Eye (tissue), 1 donor: ENCODE results near the gene DGKB.
A peak's percentile ranks its signal among the peaks of the same experiment; 100 is the strongest.

Experiments
- DNase-seq: peaks from one replicate; pipeline ENCODE4 v3.0.0-alpha.2; 2015

DGKB gene

GRCh38 chr7:14902589-14903067 lies at the start of gene DGKB:
DGKB (minus strand) TSS chr7:14902751.
- peak; percentile 74 for DNase-seq

DNA sequence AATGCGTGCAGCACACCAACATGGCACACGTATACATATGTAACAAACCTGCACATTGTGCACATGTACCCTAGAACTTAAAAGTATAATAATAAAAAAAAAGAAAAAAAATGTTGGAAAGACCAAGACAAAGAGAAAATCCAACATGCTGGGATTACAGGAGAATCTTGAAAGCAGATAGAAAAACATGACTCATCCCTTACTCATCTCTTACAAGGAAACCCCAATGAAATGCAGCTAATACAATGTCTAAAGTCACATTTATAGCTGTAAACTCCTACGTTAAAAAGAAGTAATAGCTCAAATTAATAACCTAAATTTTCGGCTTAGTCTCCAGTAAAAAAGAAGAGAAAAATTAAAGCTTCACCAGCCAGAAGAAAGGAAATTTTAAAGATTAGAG lies 47.5 kb upstream of the DGKB start:
- no peak for DNase-seq

- DNase-seq = no peak
These were observed 35.6 kb upstream of the DGKB start for GRCh38 chr7:14938181-14938580.

GRCh38 chr7:14937581-14937980 lies 35.0 kb upstream of the DGKB start:
- no peak for DNase-seq

DNA sequence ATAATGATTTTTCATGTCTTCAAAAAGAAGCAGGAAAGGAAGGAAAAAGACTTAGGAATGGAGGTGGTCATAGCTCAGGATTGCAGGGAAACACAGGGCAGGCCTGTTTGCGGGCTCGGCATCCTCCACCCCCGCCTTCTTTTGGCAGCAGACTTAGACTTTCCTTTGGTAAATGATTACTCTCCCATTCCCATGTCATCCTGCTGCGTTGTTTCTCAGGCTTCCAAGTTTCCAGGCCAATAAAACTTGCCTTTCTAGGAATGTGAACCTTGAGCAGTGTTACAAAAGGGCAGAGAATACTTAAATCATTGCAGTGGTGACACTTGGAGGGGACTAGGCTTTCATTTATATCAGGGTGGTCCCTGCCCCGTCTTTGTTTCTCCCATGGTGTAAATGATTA lies 34.0 kb upstream of the DGKB start:
- DNase-seq = no peak

- DNase-seq = peak; percentile 13
These were observed 32.3 kb upstream of the DGKB start for GRCh38 chr7:14934839-14935238.

DNA sequence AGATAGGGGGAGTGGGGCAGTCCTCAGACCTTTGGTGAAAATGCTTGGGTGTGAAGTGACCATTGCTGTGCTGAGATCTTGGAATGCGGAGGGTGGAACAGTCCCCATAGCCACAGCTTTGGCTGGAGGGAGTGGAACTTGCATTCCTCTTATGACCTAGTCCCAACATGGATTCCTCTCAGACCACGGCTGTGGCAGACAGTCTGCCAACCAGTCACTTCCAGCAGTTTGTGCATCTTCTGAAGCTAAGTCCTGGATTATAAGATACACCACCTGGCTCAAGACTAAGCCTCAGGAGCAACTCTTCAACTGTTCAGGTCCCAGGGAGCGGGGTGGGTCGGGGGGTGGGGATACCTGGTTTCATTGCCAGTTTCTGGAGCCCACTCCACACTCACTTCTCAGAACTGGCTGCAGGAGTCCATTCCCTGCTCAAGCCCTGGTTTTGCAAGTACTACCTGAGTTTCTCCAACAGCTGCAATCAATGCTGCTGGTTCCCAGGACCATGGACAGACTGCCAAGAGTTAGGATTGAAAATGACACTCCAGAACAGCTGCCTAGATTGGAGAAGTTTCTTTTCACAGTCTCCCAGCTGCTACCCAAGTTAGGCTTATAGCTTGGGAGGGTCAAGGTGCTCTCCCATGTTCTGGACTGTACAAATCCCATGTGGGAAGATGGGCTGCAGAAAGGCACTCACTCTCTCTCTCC lies 29.1 kb upstream of the DGKB start:
- no peak for DNase-seq

DNA sequence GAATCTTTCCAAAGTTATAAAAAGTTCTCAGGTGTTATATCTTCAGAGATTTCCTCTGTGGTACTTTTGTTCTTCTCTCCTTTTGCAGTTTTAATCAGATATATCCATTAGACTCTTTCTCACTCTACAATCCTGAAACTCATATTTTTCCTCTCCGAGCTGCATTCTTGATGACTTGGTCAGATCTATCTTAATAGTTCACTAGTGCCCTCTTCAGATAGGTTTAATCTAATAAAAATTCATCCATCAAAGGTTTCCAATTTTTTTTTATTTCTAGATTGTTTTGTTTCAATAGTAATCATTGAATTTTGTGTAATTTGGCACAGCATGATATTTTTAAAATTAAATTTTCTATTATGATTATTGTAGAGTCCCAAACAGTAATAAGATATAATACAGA lies 21.8 kb upstream of the DGKB start:
- DNase-seq = no peak

GRCh38 chr7:14911077-14911476 lies 8.5 kb upstream of the DGKB start:
- no peak for DNase-seq

DNA sequence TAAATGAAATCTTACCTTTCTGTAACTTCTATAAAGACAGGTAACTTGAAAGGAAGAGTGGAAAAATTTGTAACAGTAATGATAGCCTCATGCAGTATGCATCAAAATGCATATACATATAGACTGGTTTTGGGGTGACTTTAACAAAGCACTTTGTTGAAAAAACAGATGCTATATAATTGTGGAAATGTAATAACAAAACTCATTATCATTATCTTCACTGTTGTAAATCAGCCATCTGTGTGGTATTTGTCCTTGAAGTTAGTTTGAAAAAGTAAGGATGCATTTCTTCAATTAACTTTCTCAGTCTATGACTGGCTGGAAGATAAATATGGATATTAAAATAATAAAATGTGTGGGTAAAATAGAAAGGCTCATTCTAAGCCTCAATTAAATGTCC lies 6.1 kb upstream of the DGKB start:
- DNase-seq = no peak

DNA sequence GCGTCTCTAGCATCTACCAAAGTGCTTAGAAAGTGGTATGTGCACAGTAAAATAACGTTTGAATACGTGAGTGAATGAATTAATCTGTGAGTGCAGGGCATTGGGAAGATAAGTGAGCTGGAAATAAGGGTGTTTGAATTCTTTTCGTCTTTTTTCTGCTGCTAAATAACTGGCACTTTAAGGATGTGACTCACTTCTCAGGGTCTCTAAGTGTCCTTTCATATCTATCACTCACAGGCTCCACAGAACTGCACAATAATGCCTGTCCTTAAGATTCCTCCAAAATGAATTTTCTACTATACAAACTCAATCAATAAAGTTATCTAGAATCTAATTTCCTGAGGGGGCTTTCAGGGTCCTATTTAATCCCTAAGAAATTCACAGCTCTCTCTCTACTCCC lies 3.2 kb upstream of the DGKB start:
- DNase-seq = no peak

DNA sequence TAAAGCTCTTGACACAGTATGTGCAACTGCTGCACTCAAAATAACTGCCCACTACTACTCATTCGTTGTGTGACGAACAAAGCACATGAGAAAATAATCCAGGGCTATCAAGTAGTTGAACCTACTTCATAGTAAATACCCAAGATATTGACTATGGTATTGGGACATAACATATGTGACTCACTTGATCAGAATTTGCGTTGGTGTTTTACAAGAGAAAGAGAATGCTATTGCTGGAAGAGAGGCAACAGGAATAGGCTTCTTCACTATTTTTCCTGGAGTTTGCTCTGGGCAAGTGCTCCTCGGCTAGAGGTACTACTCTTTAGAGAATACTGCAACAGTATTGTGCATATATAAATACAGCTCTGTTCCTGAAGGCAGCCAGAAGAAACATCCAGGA lies 2.5 kb downstream of the DGKB start:
- no peak for DNase-seq

DNA sequence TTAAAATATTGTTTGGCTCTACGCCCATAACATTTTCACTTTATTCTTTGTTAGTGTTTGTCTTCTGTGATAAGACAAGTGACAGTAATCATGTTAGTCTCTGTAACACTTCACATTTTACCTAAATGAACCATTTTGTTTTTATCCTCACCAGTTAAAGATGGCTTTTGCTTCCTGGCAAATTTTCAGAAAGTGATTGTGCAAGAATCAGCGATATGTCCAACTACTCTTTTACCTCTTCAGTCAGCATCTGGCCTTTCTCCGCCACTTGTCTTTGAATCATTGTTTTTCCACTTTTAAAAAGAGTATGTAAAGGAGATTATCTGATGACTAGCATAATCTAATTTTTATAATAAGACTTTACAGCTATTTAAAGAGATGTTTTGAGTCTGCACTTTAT lies 3.5 kb downstream of the DGKB start:
- DNase-seq = no peak

DNA sequence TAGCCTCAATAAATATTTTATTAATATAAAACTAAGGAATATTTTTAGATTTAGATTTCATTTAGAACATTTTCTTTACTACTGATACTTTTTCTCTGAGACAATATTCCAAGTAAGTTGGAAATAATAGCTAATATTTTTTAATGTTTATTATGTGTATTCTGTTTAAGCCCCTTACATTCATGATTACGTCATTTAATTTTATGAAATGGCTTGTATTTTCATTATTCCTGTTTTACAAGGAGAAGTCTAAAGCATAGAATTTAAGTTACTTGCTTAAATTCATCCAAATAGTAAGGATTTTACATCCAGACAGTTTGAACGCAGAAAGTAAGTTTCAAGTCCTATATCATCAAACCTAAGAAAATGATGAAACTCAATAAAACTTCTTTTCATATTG lies 6.1 kb downstream of the DGKB start:
- no peak for DNase-seq

DNA sequence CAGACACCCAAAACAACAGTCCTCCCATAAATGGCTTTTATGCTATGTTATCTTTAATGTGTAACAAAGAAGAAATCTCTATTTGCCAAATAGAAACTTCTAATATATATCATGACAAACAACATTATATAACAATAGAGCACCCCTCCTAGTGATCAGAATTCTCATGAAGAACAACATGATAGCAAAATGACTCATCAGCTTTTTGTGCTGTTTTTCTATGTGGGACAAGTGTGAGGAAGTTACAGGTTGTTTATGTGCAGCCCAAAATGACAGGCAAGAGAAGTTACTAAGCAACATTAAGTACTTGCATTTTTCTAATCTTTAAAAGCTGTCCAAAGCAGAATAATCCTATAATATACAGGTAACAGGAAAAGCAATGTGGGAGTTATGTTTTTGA lies 7.7 kb downstream of the DGKB start:
- no peak for DNase-seq

DNA sequence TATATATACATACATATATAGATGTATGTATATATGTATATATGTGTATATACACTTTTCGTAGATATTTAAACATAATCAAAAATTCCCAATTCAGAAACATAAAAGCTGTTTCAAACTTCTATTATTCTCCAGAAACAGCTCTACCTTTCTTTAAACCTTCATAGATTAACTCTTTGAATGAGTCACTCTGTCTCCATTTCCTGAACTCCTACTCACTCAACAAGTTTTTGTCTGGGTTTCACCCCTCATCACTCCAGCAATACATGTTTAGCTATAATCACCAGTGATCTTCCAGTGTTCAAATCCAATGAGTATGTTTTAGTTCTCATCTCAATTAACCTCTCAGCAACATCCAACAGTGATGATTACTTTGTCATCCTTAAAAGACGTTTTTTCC lies 9.6 kb downstream of the DGKB start:
- no peak for DNase-seq

- no peak for DNase-seq
These were observed 11.3 kb downstream of the DGKB start for GRCh38 chr7:14891289-14891688.

- DNase-seq = no peak
These were observed 13.6 kb downstream of the DGKB start for GRCh38 chr7:14888962-14889361.

DNA sequence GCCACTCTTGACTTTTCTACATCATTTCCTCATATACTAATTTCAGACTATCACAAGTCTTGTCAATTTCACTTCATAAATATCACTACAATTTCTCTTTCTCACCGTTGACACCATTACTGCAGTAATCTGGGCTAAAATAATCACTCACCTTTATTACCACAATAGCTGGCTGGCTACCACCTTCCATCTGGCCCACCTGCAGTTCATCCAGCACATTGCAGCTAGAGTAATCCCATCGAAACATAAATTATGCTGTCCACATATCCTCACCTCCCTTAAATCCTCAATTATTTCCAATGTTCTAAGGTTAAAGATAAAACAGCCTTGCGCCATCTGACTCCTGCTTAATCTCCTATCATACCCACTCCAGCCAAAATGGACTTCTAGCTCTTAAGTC lies 16.0 kb downstream of the DGKB start:
- DNase-seq = no peak

- DNase-seq = no peak
These were observed 26.5 kb downstream of the DGKB start for GRCh38 chr7:14875941-14876587.

DNA sequence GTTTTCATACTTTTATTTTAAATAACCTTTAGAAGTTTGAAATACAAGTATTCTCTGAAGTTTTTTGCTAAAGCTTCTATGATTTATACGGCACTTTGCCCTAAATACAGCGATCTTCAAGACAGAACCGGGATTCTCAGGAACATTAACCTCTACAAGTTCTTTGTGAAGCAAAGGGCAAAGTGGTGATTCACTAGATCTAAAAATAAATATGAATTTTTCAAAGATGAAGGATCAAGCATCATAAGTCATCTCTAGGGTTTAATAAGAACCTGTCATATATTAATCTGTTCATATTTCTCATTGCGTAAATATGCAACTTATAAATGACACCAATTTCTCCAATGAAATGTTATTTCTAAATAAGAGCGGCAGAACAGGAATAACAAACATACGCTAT lies 30.7 kb downstream of the DGKB start:
- DNase-seq = no peak

GRCh38 chr7:14870394-14870793 lies 32.2 kb downstream of the DGKB start:
- no peak for DNase-seq

DNA sequence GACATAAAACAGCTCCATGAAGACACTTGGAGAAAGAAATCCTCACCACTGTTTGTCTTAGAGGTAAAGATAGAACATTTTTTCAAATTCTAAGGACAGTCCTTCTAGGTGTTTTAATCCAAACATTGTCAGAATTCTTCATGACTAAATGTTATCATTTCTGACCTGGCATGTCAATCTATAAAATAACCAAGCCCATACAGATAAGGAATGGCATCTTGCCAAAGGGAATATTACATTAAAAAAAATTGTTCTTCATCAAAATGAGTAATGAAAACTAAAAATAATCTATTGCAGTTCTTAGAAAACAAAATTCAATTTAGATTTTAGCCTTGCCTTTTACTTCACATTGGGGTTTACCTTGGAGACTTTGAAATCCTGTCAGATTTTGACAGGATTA lies 33.6 kb downstream of the DGKB start:
- no peak for DNase-seq

GRCh38 chr7:14861456-14861855 lies 41.1 kb downstream of the DGKB start:
- DNase-seq = no peak

GRCh38 chr7:14859267-14859666 lies 43.3 kb downstream of the DGKB start:
- DNase-seq = no peak
